Activated T-cell treated with anti-CD3 and anti-CD28 coated beads, Interleukin-2, amount 50 U/mL, for 72 hours (primary cell): ENCODE measurements around the gene NR6A1. TPM values are rescaled to one million over a fixed set of nuclear protein-coding genes. Genes with fewer than 3 reads are reported as not detected.

Experiments used
- ATAC-seq, 2 donors: fragments of 150-1000 bp; cut with Tn5 transposase; replicated peaks in 1 of 2; 2 replicates each; pipeline ENCODE4 v1.10.0; 2021; ENCODE audit warnings: moderate library complexity in 2 of 2, mild to moderate bottlenecking in 1 of 2
- DNase-seq, 2 donors: peaks; one replicate each; pipeline ENCODE4 v3.0.0; 2021 to 2022; ENCODE audit warnings: mixed read lengths in 1 of 2
- H3K27ac Mint-ChIP-seq: one replicate; pipeline ENCODE4 v1.8.0; 2022; ENCODE audit warnings: mild to moderate bottlenecking, moderate library complexity, mixed read lengths
- H3K27me3 Mint-ChIP-seq: one replicate; pipeline ENCODE4 v1.8.0; 2022; ENCODE audit warnings: low read depth, mixed read lengths
- H3K36me3 Mint-ChIP-seq, 2 donors: one replicate each; pipeline ENCODE4 v1.8.0; 2022; ENCODE audit warnings: mixed read lengths in 2 of 2, mild to moderate bottlenecking in 1 of 2; ENCODE audit not compliant: insufficient read depth in 2 of 2
- H3K4me1 Mint-ChIP-seq: one replicate; pipeline ENCODE4 v1.8.0; 2022; ENCODE audit warnings: low read depth, mixed read lengths
- H3K4me3 Mint-ChIP-seq, 2 donors: one replicate each; pipeline ENCODE4 v1.8.0; 2022; ENCODE audit warnings: mild to moderate bottlenecking in 2 of 2, mixed read lengths in 2 of 2, moderate library complexity in 2 of 2
- H3K9me3 Mint-ChIP-seq, 2 donors: one replicate each; pipeline ENCODE4 v1.8.0; 2022; ENCODE audit warnings: mixed read lengths in 2 of 2
- total RNA-seq, 2 donors: library from RNA; stranded (reverse); gene quantifications; one replicate each; pipeline ENCODE4 v1.2.3, GENCODE V29; 2022

Gene NR6A1
- total RNA-seq, 2 donors from 2014 or later: 2.9 to 4.0 TPM

GRCh38 chr9:124790801-124791505, 19.8 kb upstream of the NR6A1 start:
- Mint-ChIP-seq H3K36me3 (no peaks in the 10 kb centered on the region), H3K27me3 (peaks cover 25% of the 10 kb centered on the region), H3K4me3 (no peak overlapping the region), H3K27ac (no peak overlapping the region), H3K9me3 (no peaks in the 10 kb centered on the region), H3K4me1 (no peaks in the 10 kb centered on the region)
- no peak for DNase-seq
- ATAC-seq: no peak

GRCh38 chr9:124790301-124790700, 19.2 kb upstream of the NR6A1 start:
- H3K36me3 Mint-ChIP-seq: no peaks in the 10 kb centered on the region
- peaks cover 25% of the 10 kb centered on the region for H3K27me3 Mint-ChIP-seq
- DNase-seq (no peak), ATAC-seq (no peak)
- H3K4me1 Mint-ChIP-seq: no peaks in the 10 kb centered on the region
- no peak overlapping the region for H3K27ac Mint-ChIP-seq
- no peaks in the 10 kb centered on the region for H3K9me3 Mint-ChIP-seq
- H3K4me3 Mint-ChIP-seq: no peak overlapping the region

GRCh38 chr9:124789531-124789930, 18.4 kb upstream of the NR6A1 start:
- no peak overlapping the region for H3K27ac Mint-ChIP-seq
- H3K9me3 Mint-ChIP-seq: no peaks in the 10 kb centered on the region
- no peak for DNase-seq
- no peaks in the 10 kb centered on the region for H3K36me3 Mint-ChIP-seq
- ATAC-seq: no peak
- H3K4me3 Mint-ChIP-seq: no peak overlapping the region
- peaks cover 25% of the 10 kb centered on the region for H3K27me3 Mint-ChIP-seq
- no peaks in the 10 kb centered on the region for H3K4me1 Mint-ChIP-seq

DNA sequence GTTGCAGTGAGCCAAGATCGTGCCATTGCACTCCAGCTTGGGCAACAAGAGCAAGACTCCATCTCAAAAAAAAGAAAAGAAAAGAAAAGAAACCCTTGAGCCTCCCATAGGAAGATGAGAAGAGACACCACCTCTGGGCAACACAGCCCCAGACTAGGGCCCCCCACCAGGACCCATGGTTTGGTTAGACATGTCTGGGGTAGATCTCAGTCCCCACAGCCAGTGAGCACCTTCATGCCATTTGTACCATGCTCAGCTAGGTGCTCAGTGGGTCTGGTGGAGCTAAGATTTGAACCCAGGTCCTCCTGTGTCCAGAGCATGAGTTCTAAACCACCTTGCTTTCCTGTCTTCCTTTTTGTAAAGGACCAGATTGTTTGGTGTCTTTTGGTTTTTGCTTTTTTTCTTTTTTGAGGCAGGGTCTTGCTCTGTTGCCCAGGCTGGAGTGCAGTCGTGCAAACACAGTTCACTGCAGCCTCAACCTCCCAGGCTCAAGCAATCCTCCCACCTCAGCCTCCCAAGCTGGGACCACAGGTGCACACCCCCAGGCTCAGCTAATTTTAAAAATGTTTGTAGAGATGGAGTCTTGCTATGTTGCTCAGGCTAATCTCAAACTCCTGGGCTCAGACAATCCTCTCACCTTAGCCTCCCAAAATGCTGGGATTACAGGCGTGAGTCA, 17.6 kb upstream of the NR6A1 start:
- ATAC-seq: no peak

DNA sequence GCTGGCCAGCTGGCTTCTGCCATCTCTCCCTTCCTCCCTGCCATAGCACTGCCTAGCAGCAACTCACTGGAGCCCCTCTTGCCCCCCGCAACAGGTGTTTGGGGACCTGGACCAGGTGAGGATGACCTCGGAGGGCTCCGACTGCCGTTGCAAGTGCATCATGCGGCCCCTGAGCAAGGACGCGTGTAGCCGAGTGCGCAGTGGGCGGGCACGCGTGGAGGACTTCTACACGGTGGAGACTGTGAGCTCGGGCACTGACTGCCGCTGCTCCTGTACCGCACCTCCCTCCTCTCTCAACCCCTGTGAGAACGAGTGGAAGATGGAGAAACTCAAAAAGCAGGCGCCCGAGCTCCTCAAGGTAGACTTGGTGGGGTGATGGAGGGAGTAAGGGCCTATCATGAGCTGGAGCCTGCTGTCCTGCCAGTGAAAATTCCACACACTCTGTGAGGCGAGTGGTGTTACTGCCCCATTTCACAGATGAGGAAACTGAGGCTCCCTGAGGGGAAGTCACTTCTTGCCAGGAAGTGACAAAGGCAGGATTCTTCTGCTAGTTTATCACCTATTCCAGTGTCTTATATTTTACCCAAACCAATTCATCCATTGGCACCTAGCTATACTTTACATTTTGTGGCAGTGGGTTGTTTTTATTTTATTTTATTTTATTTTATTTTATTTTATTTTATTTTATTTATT, 15.9 kb upstream of the NR6A1 start:
- no peak for ATAC-seq
- Mint-ChIP-seq H3K9me3 (no peaks in the 10 kb centered on the region), H3K36me3 (no peaks in the 10 kb centered on the region), H3K27me3 (peaks cover 13% of the 10 kb centered on the region), H3K27ac (no peak overlapping the region), H3K4me1 (no peaks in the 10 kb centered on the region), H3K4me3 (no peak overlapping the region)
- no peak for DNase-seq

More for the DNA sequence above, 17.6 kb upstream of the NR6A1 start:
- H3K4me3 Mint-ChIP-seq: no peak overlapping the region
- no peak for DNase-seq
- H3K27ac Mint-ChIP-seq: no peak overlapping the region
- H3K36me3 Mint-ChIP-seq: no peaks in the 10 kb centered on the region
- peaks cover 20% of the 10 kb centered on the region for H3K27me3 Mint-ChIP-seq
- H3K4me1 Mint-ChIP-seq: no peaks in the 10 kb centered on the region
- no peaks in the 10 kb centered on the region for H3K9me3 Mint-ChIP-seq

GRCh38 chr9:124784509-124784908, 13.4 kb upstream of the NR6A1 start:
- Mint-ChIP-seq H3K4me1 (no peaks in the 10 kb centered on the region), H3K9me3 (no peaks in the 10 kb centered on the region), H3K36me3 (no peaks in the 10 kb centered on the region), H3K27ac (no peak overlapping the region), H3K27me3 (peaks cover 7% of the 10 kb centered on the region), H3K4me3 (no peak overlapping the region)
- no peak for DNase-seq
- ATAC-seq: no peak

DNA sequence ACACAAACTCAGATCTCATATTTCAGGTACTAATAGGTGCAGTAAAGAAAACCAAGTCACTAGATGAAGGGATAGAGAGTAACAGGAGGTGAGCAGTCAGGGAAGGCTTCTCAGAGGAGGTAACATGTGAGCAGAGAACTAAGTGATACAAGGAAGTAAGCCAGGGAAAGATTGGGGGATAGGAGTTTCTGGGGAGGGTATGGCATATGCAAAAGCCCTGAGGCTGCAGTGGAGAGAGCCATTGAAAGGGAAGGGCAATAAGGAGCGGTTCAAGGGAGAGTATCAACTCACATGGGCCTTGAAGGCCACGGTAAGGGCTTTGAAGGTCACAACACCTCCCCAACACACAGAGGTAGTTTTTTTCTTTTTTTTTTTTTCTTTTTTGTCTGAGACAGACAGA, 12.7 kb upstream of the NR6A1 start:
- Mint-ChIP-seq H3K27ac (no peak overlapping the region), H3K36me3 (no peaks in the 10 kb centered on the region), H3K27me3 (peaks cover 2% of the 10 kb centered on the region), H3K9me3 (no peaks in the 10 kb centered on the region), H3K4me3 (no peak overlapping the region), H3K4me1 (no peaks in the 10 kb centered on the region)
- ATAC-seq (no peak), DNase-seq (no peak)

GRCh38 chr9:124782661-124783574, 11.8 kb upstream of the NR6A1 start:
- Mint-ChIP-seq H3K4me1 (no peaks in the 10 kb centered on the region), H3K4me3 (no peak overlapping the region), H3K36me3 (no peaks in the 10 kb centered on the region), H3K9me3 (no peaks in the 10 kb centered on the region), H3K27ac (no peak overlapping the region), H3K27me3 (peaks cover 6% of the 10 kb centered on the region)
- ATAC-seq (no peak), DNase-seq (no peak)

DNA sequence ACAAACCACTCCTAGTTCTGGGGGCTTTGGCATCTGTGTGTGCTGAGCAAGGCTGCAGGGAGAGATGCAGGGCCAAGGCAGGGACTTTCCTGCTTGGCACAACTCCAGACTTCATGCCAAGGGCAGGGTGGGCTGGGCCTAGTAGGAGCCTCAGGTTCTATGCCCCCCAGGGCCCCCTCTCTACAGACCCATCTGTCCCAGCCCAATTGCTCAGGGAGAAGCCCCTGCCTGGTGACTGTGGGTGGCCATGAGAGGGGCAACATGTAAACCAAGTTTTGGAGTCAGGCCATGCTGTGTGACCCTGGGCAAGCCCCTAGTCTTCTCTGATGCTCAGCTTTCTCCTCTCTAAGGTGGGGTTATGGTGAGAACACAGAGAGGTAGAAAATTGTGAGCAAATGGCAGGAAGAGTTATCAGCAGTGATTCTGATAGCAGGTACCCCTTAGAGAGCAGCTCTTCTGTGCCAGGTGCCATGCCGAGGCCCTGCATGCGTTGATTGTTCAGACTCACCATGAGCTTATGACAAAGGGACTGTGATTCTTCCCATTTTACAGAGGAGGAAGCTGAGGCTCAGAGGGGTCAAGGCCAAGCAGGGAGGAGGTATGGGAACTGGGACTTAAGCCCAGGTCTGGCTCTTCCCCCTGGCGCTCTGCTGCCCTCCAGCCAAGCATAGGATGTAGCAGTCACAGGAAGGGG, 11.0 kb upstream of the NR6A1 start:
- no peaks in the 10 kb centered on the region for H3K4me1 Mint-ChIP-seq
- no peak overlapping the region for H3K4me3 Mint-ChIP-seq
- peaks cover 6% of the 10 kb centered on the region for H3K27me3 Mint-ChIP-seq
- no peaks in the 10 kb centered on the region for H3K36me3 Mint-ChIP-seq
- no peak overlapping the region for H3K27ac Mint-ChIP-seq
- no peaks in the 10 kb centered on the region for H3K9me3 Mint-ChIP-seq
- no peak for ATAC-seq
- DNase-seq: no peak

- peaks cover 16% of the 10 kb centered on the region for H3K27me3 Mint-ChIP-seq
- no peaks in the 10 kb centered on the region for H3K9me3 Mint-ChIP-seq
- H3K36me3 Mint-ChIP-seq: no peaks in the 10 kb centered on the region
- DNase-seq: no peak
- no peak for ATAC-seq
- H3K4me1 Mint-ChIP-seq: peaks cover 8% of the 10 kb centered on the region
- H3K27ac Mint-ChIP-seq: no peak overlapping the region
- no peak overlapping the region for H3K4me3 Mint-ChIP-seq
Measured at GRCh38 chr9:124780757-124781151, 9.6 kb upstream of the NR6A1 start.

GRCh38 chr9:124780060-124780756, 9.1 kb upstream of the NR6A1 start:
- H3K9me3 Mint-ChIP-seq: no peaks in the 10 kb centered on the region
- H3K27me3 Mint-ChIP-seq: peaks cover 22% of the 10 kb centered on the region
- no peak overlapping the region for H3K4me3 Mint-ChIP-seq
- no peak overlapping the region for H3K27ac Mint-ChIP-seq
- H3K36me3 Mint-ChIP-seq: no peaks in the 10 kb centered on the region
- DNase-seq (no peak), ATAC-seq (no peak)
- peaks cover 8% of the 10 kb centered on the region for H3K4me1 Mint-ChIP-seq
